OCI-LY7 (cell line): Measurements from ENCODE around the gene RABEP1. TPM values are rescaled to one million over a fixed set of nuclear protein-coding genes. Genes with fewer than 3 reads are reported as not detected.

Experiments used
- BruUV-seq: library from RNA; stranded (reverse); fragments of 400-500 nt; replicated peaks from 2 replicates; lab custom pipeline; 2021; lab: Mats Ljungman, UMichigan
- CTCF ChIA-PET: fragments of 300-600 bp; sonication (Branson Sonifier 250); formaldehyde crosslinking; loops from one replicate; lab custom pipeline; 2022; ENCODE audit warnings: antibody characterized with exemption; ENCODE audit not compliant: unreplicated experiment; lab: Charles Lee
- POLR2A ChIA-PET: fragments of 300-600 bp; sonication (Branson Sonifier 250); formaldehyde crosslinking; loops from one replicate; lab custom pipeline; 2022; ENCODE audit warnings: antibody characterized with exemption; lab: Charles Lee
- DNase-seq: peaks from one replicate; pipeline ENCODE4 v3.0.0-alpha.2; 2015; ENCODE audit warnings: low spot score
- H2AFZ ChIP-seq: fragments of 200-600 bp; sonication (generic), shearing (Covaris generic); 2 replicates; pipeline ENCODE4 v1.6.1; 2014; ENCODE audit warnings: mild to moderate bottlenecking, antibody characterized with exemption, low read length, moderate library complexity
- H3K27ac ChIP-seq: fragments of 200-600 bp; sonication (generic); 2 replicates; pipeline ENCODE4 v1.5.1; 2014; ENCODE audit warnings: mixed run types, low read depth, mild to moderate bottlenecking, moderate library complexity, low read length, inconsistent platforms; ENCODE audit not compliant: poor library complexity, severe bottlenecking
- H3K36me3 ChIP-seq: fragments of 200-600 bp; sonication (generic); 2 replicates; pipeline ENCODE4 v1.6.1; 2014; ENCODE audit warnings: mild to moderate bottlenecking, antibody characterized with exemption, low read length, moderate library complexity, mixed read lengths; ENCODE audit not compliant: insufficient read depth
- H3K4me1 ChIP-seq: fragments of 200-600 bp; sonication (generic); 2 replicates; pipeline ENCODE4 v1.5.1; 2014; ENCODE audit warnings: mild to moderate bottlenecking, low read length; ENCODE audit not compliant: insufficient read depth, poor library complexity, severe bottlenecking
- H3K4me2 ChIP-seq: fragments of 200-600 bp; sonication (generic); 2 replicates; pipeline ENCODE4 v1.6.1; 2014; ENCODE audit warnings: mild to moderate bottlenecking, low read length
- H3K4me3 ChIP-seq: fragments of 200-600 bp; sonication (generic); 2 replicates; pipeline ENCODE4 v1.5.1; 2014; ENCODE audit warnings: mild to moderate bottlenecking, low read depth, low read length; ENCODE audit not compliant: poor library complexity, severe bottlenecking
- H3K79me2 ChIP-seq: fragments of 200-600 bp; sonication (generic); 2 replicates; pipeline ENCODE4 v1.6.1; 2016; ENCODE audit warnings: low read depth, mild to moderate bottlenecking, low read length, moderate library complexity, mixed read lengths; ENCODE audit not compliant: insufficient read depth
- H3K9me2 ChIP-seq: fragments of 200-600 bp; sonication (generic); 2 replicates; pipeline ENCODE4 v1.6.1; 2016; ENCODE audit warnings: mild to moderate bottlenecking, low read length, mixed read lengths; ENCODE audit not compliant: insufficient read depth
- H3K9me3 ChIP-seq: fragments of 200-600 bp; sonication (generic); 2 replicates; pipeline ENCODE4 v1.6.1; 2014; ENCODE audit warnings: mild to moderate bottlenecking, mixed run types, low read length, mixed read lengths
- H4K20me1 ChIP-seq: fragments of 200-600 bp; sonication (generic); 2 replicates; pipeline ENCODE4 v1.6.1; 2014; ENCODE audit warnings: mild to moderate bottlenecking, antibody characterized with exemption, low read length, moderate library complexity, mixed read lengths; ENCODE audit not compliant: insufficient read depth
- EZH2phosphoT487 ChIP-seq: fragments of 200-600 bp; sonication (generic); IDR thresholded peaks from 2 replicates; pipeline ENCODE4 v1.6.1; 2018; ENCODE audit warnings: low read depth, borderline replicate concordance, mild to moderate bottlenecking, mixed run types, antibody characterized with exemption, low read length, moderate library complexity, mixed read lengths
- intact Hi-C: fragments of 100-400 bp; cut with micrococcal nuclease; formaldehyde crosslinking; loops from one replicate; pipeline ENCODE4 v1.10.0; 2022; ENCODE audit not compliant: unreplicated experiment
- total RNA-seq, 2 experiments: library from RNA; depleted of rRNA in 1 of 2; stranded (reverse); fragments of >200 nt in 1 of 2; shearing (Covaris generic) in 1 of 2; gene quantifications; 2 replicates each; pipeline ENCODE4 v1.2.3, GENCODE V29; 2014 to 2022
- TF ChIP-seq, protein P1 (sequence below): fragments of 200-600 bp; sonication (generic); conservative IDR thresholded peaks from 2 replicates; pipeline ENCODE4 v1.5.1; 2014; ENCODE audit warnings: mild to moderate bottlenecking, antibody characterized with exemption, low read length, moderate library complexity, mixed read lengths

Gene RABEP1
- total RNA-seq, 2 experiments from 2014 or later = 58.6 to 60.8 TPM

DNA sequence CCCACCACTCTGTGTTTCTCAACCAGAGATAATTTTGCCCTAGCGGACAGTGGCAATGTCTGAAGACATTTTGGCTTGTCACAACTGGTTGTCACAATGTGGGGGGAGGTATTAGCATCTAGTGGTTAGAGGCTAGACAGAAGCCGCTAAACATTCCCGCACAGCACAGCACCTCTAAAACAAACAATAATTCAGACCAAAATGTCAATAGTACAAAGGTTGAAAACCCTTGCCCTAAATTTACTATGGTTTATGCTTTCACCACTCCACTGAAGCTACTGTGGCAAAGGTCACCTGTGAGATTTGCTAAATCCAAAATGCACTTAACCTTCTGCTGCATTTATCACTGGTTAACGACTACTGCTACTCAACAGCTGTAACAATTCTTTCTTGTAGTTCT is 123.3 kb downstream of the RABEP1 start:
- TF ChIP-seq, protein P1, sequence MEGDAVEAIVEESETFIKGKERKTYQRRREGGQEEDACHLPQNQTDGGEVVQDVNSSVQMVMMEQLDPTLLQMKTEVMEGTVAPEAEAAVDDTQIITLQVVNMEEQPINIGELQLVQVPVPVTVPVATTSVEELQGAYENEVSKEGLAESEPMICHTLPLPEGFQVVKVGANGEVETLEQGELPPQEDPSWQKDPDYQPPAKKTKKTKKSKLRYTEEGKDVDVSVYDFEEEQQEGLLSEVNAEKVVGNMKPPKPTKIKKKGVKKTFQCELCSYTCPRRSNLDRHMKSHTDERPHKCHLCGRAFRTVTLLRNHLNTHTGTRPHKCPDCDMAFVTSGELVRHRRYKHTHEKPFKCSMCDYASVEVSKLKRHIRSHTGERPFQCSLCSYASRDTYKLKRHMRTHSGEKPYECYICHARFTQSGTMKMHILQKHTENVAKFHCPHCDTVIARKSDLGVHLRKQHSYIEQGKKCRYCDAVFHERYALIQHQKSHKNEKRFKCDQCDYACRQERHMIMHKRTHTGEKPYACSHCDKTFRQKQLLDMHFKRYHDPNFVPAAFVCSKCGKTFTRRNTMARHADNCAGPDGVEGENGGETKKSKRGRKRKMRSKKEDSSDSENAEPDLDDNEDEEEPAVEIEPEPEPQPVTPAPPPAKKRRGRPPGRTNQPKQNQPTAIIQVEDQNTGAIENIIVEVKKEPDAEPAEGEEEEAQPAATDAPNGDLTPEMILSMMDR = no peak
- no peak for TF ChIP-seq EZH2phosphoT487
- 0 out of 2 replicates have a peak, but pooled peaks cover 10% of the 10 kb centered on the region for H3K79me2 ChIP-seq
- H3K36me3 ChIP-seq = peaks cover 97% of the 10 kb centered on the region
- no peak overlapping the region for H3K27ac ChIP-seq
- no peaks in the 10 kb centered on the region for H3K4me1 ChIP-seq
- DNase-seq = no peak
- intact Hi-C loops = no loop called here
- H2AFZ ChIP-seq = no peak overlapping the region
- H3K4me3 ChIP-seq = no peak overlapping the region
- POLR2A ChIA-PET = interaction anchor here (1.1 kb wide), 1 partner anchor 12 kb away, joined by 6 read pairs; no protein-coding TSS in a partner anchor
- CTCF ChIA-PET = no interaction called here
- no peaks in the 10 kb centered on the region for H3K9me3 ChIP-seq
- no peak overlapping the region for H3K4me2 ChIP-seq
- TSS peak; percentile 2 for BruUV-seq
- H3K9me2 ChIP-seq = no peaks in the 10 kb centered on the region
- H4K20me1 ChIP-seq = 0 out of 2 replicates have a peak, but pooled peaks cover 2% of the 10 kb centered on the region

DNA sequence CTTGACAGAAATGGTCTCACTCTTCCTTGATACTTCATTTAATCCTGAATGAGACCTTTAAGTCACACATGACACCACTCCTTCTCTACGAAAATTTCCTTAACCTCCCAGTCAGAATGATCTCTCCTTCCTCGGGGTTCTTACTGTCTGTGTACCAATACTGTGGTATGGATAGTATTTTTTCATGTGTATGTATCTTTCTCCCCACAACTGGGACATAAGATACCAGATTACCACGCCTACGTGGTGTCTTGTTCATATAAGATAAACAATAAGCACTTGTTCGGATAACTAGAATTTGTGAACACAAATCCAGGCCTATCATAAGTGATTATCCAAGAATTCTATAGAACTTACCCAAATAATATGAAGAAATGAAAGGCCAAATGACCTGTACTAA is 126.1 kb downstream of the RABEP1 start:
- no TSS peak for BruUV-seq

More for the DNA sequence above, 126.1 kb downstream of the RABEP1 start:
- Histone ChIP-seq H3K27ac (no peak overlapping the region), H3K4me1 (no peaks in the 10 kb centered on the region), H3K79me2 (peaks cover 36% of the 10 kb centered on the region; the same call in 1 of the 2 replicates), H3K4me2 (no peak overlapping the region), H3K9me3 (no peaks in the 10 kb centered on the region), H2AFZ (no peak overlapping the region), H3K4me3 (no peak overlapping the region), H4K20me1 (0 out of 2 replicates have a peak, but pooled peaks cover 7% of the 10 kb centered on the region), H3K9me2 (no peaks in the 10 kb centered on the region), H3K36me3 (peaks cover 97% of the 10 kb centered on the region)
- CTCF ChIA-PET = no interaction called here
- POLR2A ChIA-PET = no interaction called here
- intact Hi-C loops = no loop called here
- TF ChIP-seq, protein P1 = no peak
- no peak for TF ChIP-seq EZH2phosphoT487
- no peak for DNase-seq
